HEK293T (cell line): ENCODE data around the gene EPC1.

Experiments used
- ARNT ChIP-seq: fragments of 450-650 bp; IDR thresholded peaks from 2 replicates; pipeline ENCODE4 v1.6.1; 2017; ENCODE audit warnings: mild to moderate bottlenecking
- BHLHE40 ChIP-seq: fragments of 450-650 bp; IDR thresholded peaks from 2 replicates; pipeline ENCODE4 v1.6.1; 2016; ENCODE audit warnings: mild to moderate bottlenecking, moderate library complexity, borderline replicate concordance
- ELF4 ChIP-seq: fragments of 450-650 bp; IDR thresholded peaks from 2 replicates; pipeline ENCODE4 v1.6.1; 2017; ENCODE audit warnings: antibody characterized with exemption
- FOXA1 ChIP-seq: fragments of 450-650 bp; IDR thresholded peaks from 2 replicates; pipeline ENCODE4 v1.6.1; 2016; ENCODE audit warnings: mild to moderate bottlenecking
- FOXM1 ChIP-seq: fragments of 450-650 bp; IDR thresholded peaks from 2 replicates; pipeline ENCODE4 v1.6.1; 2017; ENCODE audit warnings: mild to moderate bottlenecking, borderline replicate concordance
- HDGF ChIP-seq: fragments of 450-650 bp; IDR thresholded peaks from 2 replicates; pipeline ENCODE4 v1.6.1; 2017; ENCODE audit warnings: antibody characterized with exemption, borderline replicate concordance
- L3MBTL2 ChIP-seq: fragments of 450-650 bp; conservative IDR thresholded peaks from 2 replicates; pipeline ENCODE4 v1.6.1; 2016; ENCODE audit warnings: mild to moderate bottlenecking
- NFRKB ChIP-seq: fragments of 450-650 bp; IDR thresholded peaks from 2 replicates; pipeline ENCODE4 v1.6.1; 2016; ENCODE audit warnings: mild to moderate bottlenecking, moderate library complexity
- PKNOX1 ChIP-seq: fragments of 450-650 bp; IDR thresholded peaks from 2 replicates; pipeline ENCODE4 v1.6.1; 2016
- SP1 ChIP-seq: fragments of 450-650 bp; IDR thresholded peaks from 2 replicates; pipeline ENCODE4 v1.6.1; 2017
- TARDBP ChIP-seq: fragments of 450-650 bp; IDR thresholded peaks from 2 replicates; pipeline ENCODE4 v1.6.1; 2016
- ZNF384 ChIP-seq: fragments of 450-650 bp; IDR thresholded peaks from 2 replicates; pipeline ENCODE4 v1.6.1; 2016

DNA sequence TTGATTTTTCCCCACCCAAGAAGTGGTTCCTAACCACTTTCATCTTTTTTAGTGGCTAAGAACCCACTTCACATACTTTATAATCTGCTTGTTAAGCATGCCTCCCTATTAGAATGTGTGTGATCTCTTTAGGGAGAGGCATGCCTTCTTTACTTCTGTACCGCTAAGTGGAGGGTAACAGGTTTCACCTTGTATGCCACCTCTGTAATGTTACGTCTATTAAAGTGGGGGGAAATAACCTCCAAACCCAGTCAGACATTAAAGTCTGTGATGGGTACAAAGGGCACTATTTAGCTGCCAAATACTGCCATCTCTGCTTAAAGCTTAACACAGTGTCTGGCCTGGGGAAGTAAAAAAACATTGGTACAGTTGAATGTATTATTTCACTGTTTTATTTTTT, 51.9 kb downstream of the EPC1 start:
- TF ChIP-seq BHLHE40 (no peak), TARDBP (no peak), ARNT (no peak), NFRKB (no peak), FOXA1 (no peak), SP1 (no peak), FOXM1 (no peak), HDGF (no peak), ZNF384 (no peak), ELF4 (no peak), PKNOX1 (no peak), L3MBTL2 (no peak)
